ENCODE results near the gene MED12L. TPM values are rescaled to one million over a fixed set of nuclear protein-coding genes. Genes with fewer than 3 reads are reported as not detected.
A peak's percentile ranks its signal among the peaks of the same experiment; 100 is the strongest.

The MED12L gene
- total and polyA plus RNA-seq, 2 donors (not counting 1 experiment from before 2014, with no cell fraction given): 0.94 to 4.3 TPM

GRCh38 chr3:151393146-151393830 lies 307.8 kb downstream of the MED12L start:
- Histone ChIP-seq H3K4me1 (ENCODE audit: control insufficient read depth, extremely low read depth, insufficient read depth, low read length) (peaks cover 4% of the 10 kb centered on the region), H2AFZ (ENCODE audit: low read length) (no peak overlapping the region), H3K4me2 (ENCODE audit: extremely low read depth, insufficient read depth, low read length) (no peak overlapping the region), H3K79me2 (ENCODE audit: control insufficient read depth, insufficient read depth, low read length) (no peaks in the 10 kb centered on the region), H3K9me3 (ENCODE audit: control insufficient read depth, insufficient read depth, low read depth, low read length) (no peaks in the 10 kb centered on the region), H3K27ac (ENCODE audit: insufficient read depth, low read length) (no peak overlapping the region), H3K27me3 (ENCODE audit: control insufficient read depth, insufficient read depth, low read length) (no peaks in the 10 kb centered on the region), H4K20me1 (ENCODE audit: control insufficient read depth, extremely low read depth, insufficient read depth, low read length) (no peaks in the 10 kb centered on the region), H3K9ac (ENCODE audit: insufficient read depth, low read length) (no peak overlapping the region), H3K4me3 (replicated peaks in 1 of 4; ENCODE audit: control extremely low read depth in 1 of 4, insufficient read depth in 1 of 4, low read depth in 3 of 4, low read length in 4 of 4) (no peak overlapping the region), H3K36me3 (ENCODE audit: control insufficient read depth, insufficient read depth, low read length) (no peaks in the 10 kb centered on the region)
- DNase-seq (ENCODE audit: low read depth in 2 of 2): peak in 1 of 2 donors; percentile 17
- TF ChIP-seq CTCF (conservative IDR thresholded peaks at IDR 0.05 in 1 of 2, IDR thresholded peaks at IDR 0.05 in 1 of 2; ENCODE audit: low read depth in 1 of 2, low read length in 2 of 2) (no peak), EZH2 (IDR thresholded peaks at IDR 0.05; ENCODE audit: low read length, missing control alignments) (no peak)

- H3K27me3 ChIP-seq (ENCODE audit: control insufficient read depth, insufficient read depth, low read length): no peaks in the 10 kb centered on the region
- no peak overlapping the region for H3K9ac ChIP-seq (ENCODE audit: insufficient read depth, low read length)
- H3K79me2 ChIP-seq (ENCODE audit: control insufficient read depth, insufficient read depth, low read length): no peaks in the 10 kb centered on the region
- peaks cover 4% of the 10 kb centered on the region for H3K4me1 ChIP-seq (ENCODE audit: control insufficient read depth, extremely low read depth, insufficient read depth, low read length)
- TF ChIP-seq EZH2 (IDR thresholded peaks at IDR 0.05; ENCODE audit: low read length, missing control alignments) (no peak), CTCF (conservative IDR thresholded peaks at IDR 0.05 in 1 of 2, IDR thresholded peaks at IDR 0.05 in 1 of 2; ENCODE audit: low read depth in 1 of 2, low read length in 2 of 2) (no peak)
- no peak overlapping the region for H3K27ac ChIP-seq (ENCODE audit: insufficient read depth, low read length)
- H3K4me3 ChIP-seq (replicated peaks in 1 of 4; ENCODE audit: control extremely low read depth in 1 of 4, insufficient read depth in 1 of 4, low read depth in 3 of 4, low read length in 4 of 4): no peak overlapping the region
- H4K20me1 ChIP-seq (ENCODE audit: control insufficient read depth, extremely low read depth, insufficient read depth, low read length): no peaks in the 10 kb centered on the region
- no peak overlapping the region for H2AFZ ChIP-seq (ENCODE audit: low read length)
- H3K4me2 ChIP-seq (ENCODE audit: extremely low read depth, insufficient read depth, low read length): no peak overlapping the region
- no peaks in the 10 kb centered on the region for H3K9me3 ChIP-seq (ENCODE audit: control insufficient read depth, insufficient read depth, low read depth, low read length)
- DNase-seq (ENCODE audit: low read depth in 2 of 2): peak in 1 of 2 donors; percentile 21
- H3K36me3 ChIP-seq (ENCODE audit: control insufficient read depth, insufficient read depth, low read length): no peaks in the 10 kb centered on the region
These were observed 308.5 kb downstream of the MED12L start for GRCh38 chr3:151393941-151394340.

GRCh38 chr3:151394611-151395010 lies 309.1 kb downstream of the MED12L start:
- H3K27me3 ChIP-seq (ENCODE audit: control insufficient read depth, insufficient read depth, low read length): no peaks in the 10 kb centered on the region
- no peak overlapping the region for H2AFZ ChIP-seq (ENCODE audit: low read length)
- H3K4me2 ChIP-seq (ENCODE audit: extremely low read depth, insufficient read depth, low read length): no peak overlapping the region
- H3K9me3 ChIP-seq (ENCODE audit: control insufficient read depth, insufficient read depth, low read depth, low read length): no peaks in the 10 kb centered on the region
- H3K4me3 ChIP-seq (replicated peaks in 1 of 4; ENCODE audit: control extremely low read depth in 1 of 4, insufficient read depth in 1 of 4, low read depth in 3 of 4, low read length in 4 of 4): no peak overlapping the region
- H4K20me1 ChIP-seq (ENCODE audit: control insufficient read depth, extremely low read depth, insufficient read depth, low read length): no peaks in the 10 kb centered on the region
- DNase-seq (ENCODE audit: low read depth in 2 of 2): no peak
- no peak overlapping the region for H3K9ac ChIP-seq (ENCODE audit: insufficient read depth, low read length)
- TF ChIP-seq CTCF (conservative IDR thresholded peaks at IDR 0.05 in 1 of 2, IDR thresholded peaks at IDR 0.05 in 1 of 2; ENCODE audit: low read depth in 1 of 2, low read length in 2 of 2): no peak
- no peak for TF ChIP-seq EZH2 (IDR thresholded peaks at IDR 0.05; ENCODE audit: low read length, missing control alignments)
- peaks cover 4% of the 10 kb centered on the region for H3K4me1 ChIP-seq (ENCODE audit: control insufficient read depth, extremely low read depth, insufficient read depth, low read length)
- no peaks in the 10 kb centered on the region for H3K79me2 ChIP-seq (ENCODE audit: control insufficient read depth, insufficient read depth, low read length)
- no peak overlapping the region for H3K27ac ChIP-seq (ENCODE audit: insufficient read depth, low read length)
- H3K36me3 ChIP-seq (ENCODE audit: control insufficient read depth, insufficient read depth, low read length): no peaks in the 10 kb centered on the region

Measured in fibroblast of lung (primary cell).